CD1c-positive myeloid dendritic cell (primary cell): ENCODE data around the gene RFC1.
"Not testable (repeated sequence)": the region's sequence is repeated elsewhere in the genome, so short reads cannot be mapped to it uniquely, and the experiment has no call there.

Experiments used
- DNase-seq: peaks from one replicate; pipeline ENCODE4 v3.0.0-alpha.2; 2016; ENCODE audit errors: extremely low spot score

Gene RFC1

GRCh38 chr4:39305912-39306677, 60.1 kb downstream of the RFC1 start:
- DNase-seq: no peak

- no peak for DNase-seq
Measured at GRCh38 chr4:39304651-39305050, 61.5 kb downstream of the RFC1 start.

GRCh38 chr4:39303871-39304270, 62.3 kb downstream of the RFC1 start:
- no peak for DNase-seq

- DNase-seq: no peak
Measured at GRCh38 chr4:39302901-39303300, 63.3 kb downstream of the RFC1 start.

- DNase-seq: no peak
Measured at GRCh38 chr4:39295784-39296183, 70.4 kb downstream of the RFC1 start.

GRCh38 chr4:39292433-39292832, 73.7 kb downstream of the RFC1 start:
- not testable (repeated sequence) for DNase-seq

GRCh38 chr4:39291686-39292085, 74.5 kb downstream of the RFC1 start:
- DNase-seq: no peak

GRCh38 chr4:39287223-39287622, 78.9 kb downstream of the RFC1 start:
- DNase-seq: no peak

- no peak for DNase-seq
Measured at GRCh38 chr4:39286263-39286662, 79.9 kb downstream of the RFC1 start.

GRCh38 chr4:39285853-39286252, 80.3 kb downstream of the RFC1 start:
- DNase-seq: no peak

GRCh38 chr4:39285111-39285795, 80.9 kb downstream of the RFC1 start:
- no peak for DNase-seq

- DNase-seq: no peak
Measured at GRCh38 chr4:39280770-39281169, 85.4 kb downstream of the RFC1 start.

- DNase-seq: no peak
Measured at GRCh38 chr4:39279416-39279815, 86.7 kb downstream of the RFC1 start.

- no peak for DNase-seq
Measured at GRCh38 chr4:39278476-39278875, 87.7 kb downstream of the RFC1 start.

GRCh38 chr4:39277661-39278060, 88.5 kb downstream of the RFC1 start:
- not testable (repeated sequence) for DNase-seq

GRCh38 chr4:39274503-39274902, 91.7 kb downstream of the RFC1 start:
- no peak for DNase-seq

- no peak for DNase-seq
Measured at GRCh38 chr4:39263895-39264294, 102.3 kb downstream of the RFC1 start.

- no peak for DNase-seq
Measured at GRCh38 chr4:39259571-39260330, 106.4 kb downstream of the RFC1 start.

- no peak for DNase-seq
Measured at GRCh38 chr4:39256436-39256835, 109.7 kb downstream of the RFC1 start.

- DNase-seq: no peak
Measured at GRCh38 chr4:39255871-39256270, 110.3 kb downstream of the RFC1 start.

- DNase-seq: no peak
Measured at GRCh38 chr4:39255266-39255665, 110.9 kb downstream of the RFC1 start.

- DNase-seq: no peak
Measured at GRCh38 chr4:39243462-39243861, 122.7 kb downstream of the RFC1 start.
